Endothelial cell of umbilical vein (primary cell): Measurements from ENCODE around the gene CUX1. TPM values are rescaled to one million over a fixed set of nuclear protein-coding genes. Genes with fewer than 3 reads are reported as not detected.

Source experiments
- BruUV-seq: library from RNA; stranded (reverse); fragments of 400-500 nt; replicated peaks from 2 replicates; lab custom pipeline; 2021; lab: Mats Ljungman, UMichigan
- CTCF ChIA-PET: fragments of 300-600, 350-600 bp; sonication (Branson Sonifier 250); formaldehyde crosslinking; loops from one replicate; lab custom pipeline; 2021; ENCODE audit warnings: antibody characterized with exemption, inconsistent platforms; lab: Charles Lee
- POLR2A ChIA-PET: fragments of 300-600, 350-600 bp; sonication (Branson Sonifier 250); formaldehyde crosslinking; loops from one replicate; lab custom pipeline; 2021; ENCODE audit warnings: antibody characterized with exemption, inconsistent platforms; lab: Charles Lee
- DNase-seq: peaks from one replicate; pipeline ENCODE4 v3.0.0-alpha.2; 2011; ENCODE audit warnings: low read depth, low spot score
- FAIRE-seq: peaks from 2 replicates; lab custom pipeline; 2011; peaks lifted over from hg19 to GRCh38; lab: Jason Lieb, UNC
- H2AFZ ChIP-seq: 2 replicates; pipeline ENCODE4 v1.6.0; 2012; ENCODE audit warnings: low read depth, low read length, control low read depth, inconsistent platforms
- H3K27ac ChIP-seq: 2 replicates; pipeline ENCODE4 v1.5.1; 2011; ENCODE audit warnings: low read depth, mild to moderate bottlenecking, control low read depth, low read length, moderate library complexity; ENCODE audit not compliant: insufficient read depth
- H3K27me3 ChIP-seq, 2 experiments: 2 replicates each; pipeline versions ENCODE4 v1.6.0 to v1.6.1; 2011; ENCODE audit warnings: low read length in 2 of 2, mixed read lengths in 1 of 2; ENCODE audit not compliant: control insufficient read depth in 2 of 2, insufficient read depth in 2 of 2
- H3K36me3 ChIP-seq, 2 experiments: 2 replicates in 1 of 2; 3 replicates in 1 of 2; pipeline ENCODE4 v1.5.1; 2011; ENCODE audit warnings: low read length in 2 of 2, mild to moderate bottlenecking in 1 of 2, moderate library complexity in 1 of 2; ENCODE audit not compliant: control insufficient read depth in 2 of 2, insufficient read depth in 2 of 2; ENCODE audit errors: extremely low read depth in 1 of 2
- H3K4me1 ChIP-seq: 3 replicates; pipeline ENCODE4 v1.5.1; 2011; ENCODE audit warnings: mild to moderate bottlenecking, low read length; ENCODE audit not compliant: control insufficient read depth, insufficient read depth; ENCODE audit errors: extremely low read depth
- H3K4me2 ChIP-seq: 2 replicates; pipeline ENCODE4 v1.6.1; 2011; ENCODE audit warnings: low read length, control low read depth, mixed read lengths; ENCODE audit not compliant: insufficient read depth
- H3K4me3 ChIP-seq, 3 experiments: fragments of 200-600 bp in 1 of 3; sonication (generic), shearing (Covaris generic) in 1 of 3; replicated peaks in 1 of 3; 2 replicates each; pipeline ENCODE4 v1.5.1; 2011 to 2016; ENCODE audit warnings: control low read depth in 3 of 3, low read length in 3 of 3, mild to moderate bottlenecking in 2 of 3, inconsistent platforms in 1 of 3, low read depth in 1 of 3, moderate library complexity in 1 of 3; ENCODE audit not compliant: insufficient read depth in 1 of 3
- H3K79me2 ChIP-seq: 2 replicates; pipeline ENCODE4 v1.6.0; 2012; ENCODE audit warnings: low read length, inconsistent platforms; ENCODE audit not compliant: control insufficient read depth, insufficient read depth
- H3K9ac ChIP-seq: replicated peaks from 2 replicates; pipeline ENCODE3; 2011; ENCODE audit warnings: low read length, control low read depth; ENCODE audit not compliant: insufficient read depth; ENCODE audit errors: extremely low read depth
- H3K9me1 ChIP-seq: replicated peaks from 3 replicates; pipeline ENCODE4 v1.6.0; 2011; ENCODE audit warnings: mild to moderate bottlenecking, low read length; ENCODE audit not compliant: control insufficient read depth, insufficient read depth; ENCODE audit errors: extremely low read depth
- H3K9me3 ChIP-seq: replicated peaks from 2 replicates; pipeline ENCODE4 v1.5.1; 2012; ENCODE audit warnings: low read length, inconsistent platforms; ENCODE audit not compliant: control insufficient read depth, insufficient read depth
- H4K20me1 ChIP-seq: replicated peaks from 2 replicates; pipeline ENCODE3; 2011; ENCODE audit warnings: mild to moderate bottlenecking, low read length; ENCODE audit not compliant: control insufficient read depth, insufficient read depth; ENCODE audit errors: extremely low read depth
- CTCF ChIP-seq, 2 donors: IDR thresholded peaks; 1 replicate in 1 of 2; 2 replicates in 1 of 2; pipeline ENCODE4 v1.5.1; 2011; ENCODE audit warnings: low read length in 2 of 2, mild to moderate bottlenecking in 2 of 2, moderate library complexity in 2 of 2, control low read depth in 1 of 2, inconsistent platforms in 1 of 2, low read depth in 1 of 2; ENCODE audit not compliant: insufficient read depth in 1 of 2; ENCODE audit errors: extremely low read depth in 1 of 2
- EZH2 ChIP-seq: IDR thresholded peaks from 2 replicates; pipeline ENCODE4 v1.6.1; 2012; ENCODE audit warnings: borderline replicate concordance, low read depth, mild to moderate bottlenecking, moderate library complexity, low read length, inconsistent platforms; ENCODE audit not compliant: severe bottlenecking
- FOS ChIP-seq: IDR thresholded peaks from 2 replicates; pipeline ENCODE4 v1.6.1; 2011; ENCODE audit warnings: mild to moderate bottlenecking, low read length, moderate library complexity, borderline replicate concordance; ENCODE audit not compliant: insufficient read depth
- GATA2 ChIP-seq: IDR thresholded peaks from 2 replicates; pipeline ENCODE4 v1.7.0; 2011; ENCODE audit warnings: low read depth, mild to moderate bottlenecking, moderate library complexity, mixed read lengths, low read length; ENCODE audit not compliant: insufficient read length, insufficient read depth
- JUN ChIP-seq: IDR thresholded peaks from 2 replicates; pipeline ENCODE4 v1.6.1; 2011; ENCODE audit warnings: borderline replicate concordance, low read depth; ENCODE audit not compliant: insufficient read length, insufficient read depth
- MAX ChIP-seq: IDR thresholded peaks from 2 replicates; pipeline ENCODE4 v1.6.1; 2011; ENCODE audit not compliant: insufficient read depth, insufficient read length
- MYC ChIP-seq: IDR thresholded peaks from one replicate; pipeline ENCODE4 v1.6.1; 2011; ENCODE audit warnings: mild to moderate bottlenecking, low read depth, low read length
- POLR2A ChIP-seq: IDR thresholded peaks from 2 replicates; pipeline ENCODE4 v1.6.1; 2012; ENCODE audit warnings: low read depth, mild to moderate bottlenecking, control low read depth, low read length
- POLR2AphosphoS5 ChIP-seq: IDR thresholded peaks from 2 replicates; pipeline ENCODE4 v1.6.1; 2012; ENCODE audit warnings: low read depth, mild to moderate bottlenecking, control low read depth, low read length, moderate library complexity; ENCODE audit not compliant: insufficient read depth
- dilution Hi-C: fragments of 300-500 bp; cut with MboI; formaldehyde crosslinking; loops from one replicate; pipeline ENCODE4 v1.15.0; 2019; ENCODE audit warnings: low sequenced_read_pairs; ENCODE audit not compliant: extremely low pct_ligation_motif_present
- intact Hi-C: fragments of 100-400 bp; cut with micrococcal nuclease; formaldehyde crosslinking; loops from one replicate; pipeline ENCODE4 v1.10.0; 2022
- polyA plus RNA-seq, 4 experiments: library from polyadenylated mRNA; depleted of rRNA in 3 of 4; stranded (reverse) in 3 of 4; unstranded in 1 of 4; fragments of >200 nt; gene quantifications; 2 replicates each; pipeline versions ENCODE4 v1.2.1 to v1.2.3, GENCODE V29; 2011 to 2012; ENCODE audit warnings: missing spikeins in 1 of 4
- total RNA-seq: library from RNA; stranded (reverse); gene quantifications from 2 replicates; pipeline ENCODE4 v1.2.3, GENCODE V29; 2021

The CUX1 gene
- total and polyA plus RNA-seq, 2 donors (not counting 3 experiments of a cell fraction or from before 2014, with no cell fraction given) = 13.8 to 49.8 TPM

GRCh38 chr7:101944611-101945010 lies 127.2 kb downstream of the CUX1 start:
- Histone ChIP-seq H4K20me1 (no peaks in the 10 kb centered on the region), H3K36me3 (no peaks in the 10 kb centered on the region), H3K4me2 (no peak overlapping the region), H3K27me3 (no peaks in the 10 kb centered on the region), H3K79me2 (no peaks in the 10 kb centered on the region), H3K9me1 (no peaks in the 10 kb centered on the region), H2AFZ (no peak overlapping the region), H3K27ac (no peak overlapping the region), H3K4me3 (no peak overlapping the region), H3K4me1 (peaks cover 15% of the 10 kb centered on the region), H3K9ac (no peak overlapping the region), H3K9me3 (no peaks in the 10 kb centered on the region)
- BruUV-seq = no TSS peak
- ChIA-PET CTCF (no interaction called here), POLR2A (no interaction called here)
- DNase-seq (no peak), FAIRE-seq (no peak)
- intact Hi-C loops = no loop called here
- dilution Hi-C loops = no loop called here
- TF ChIP-seq JUN (no peak), FOS (no peak), POLR2A (no peak), GATA2 (no peak), MYC (no peak), POLR2AphosphoS5 (no peak), CTCF (IDR thresholded peaks at IDR 0.05; ENCODE audit: extremely low read depth in 1 of 2, insufficient read depth in 1 of 2, low read depth in 1 of 2, low read length in 2 of 2) (no peak), EZH2 (no peak), MAX (no peak)
